ENCODE measurements around the gene KCTD17.

GRCh38 chr22:37072673-37073072, 21.1 kb downstream of the KCTD17 start:
- no peak for TF ChIP-seq GATA2 (IDR thresholded peaks at IDR 0.05; ENCODE audit: low read depth, low read length)
- no peak for TF ChIP-seq GATA3 (IDR thresholded peaks at IDR 0.05; ENCODE audit: low read depth, low read length)

All from SH-SY5Y (cell line).